Hepatocyte (in vitro differentiated cells): ENCODE results near the gene FOXO3. TPM values are rescaled to one million over a fixed set of nuclear protein-coding genes. Genes with fewer than 3 reads are reported as not detected.

Experiments used
- DNase-seq: peaks from one replicate; pipeline ENCODE4 v3.0.0-alpha.2; 2016; ENCODE audit warnings: low spot score
- H2AFZ ChIP-seq: fragments of 200-600 bp; sonication (generic); 2 replicates; pipeline ENCODE4 v1.6.0; 2016; ENCODE audit warnings: antibody characterized with exemption, mild to moderate bottlenecking
- H3K27ac ChIP-seq: fragments of 200-600 bp; sonication (generic); 2 replicates; pipeline ENCODE4 v1.5.1; 2016; ENCODE audit warnings: mild to moderate bottlenecking
- H3K27me3 ChIP-seq: fragments of 200-600 bp; sonication (generic); 2 replicates; pipeline ENCODE4 v1.6.1; 2016
- H3K36me3 ChIP-seq: fragments of 200-600 bp; sonication (generic); replicated peaks from 2 replicates; pipeline ENCODE4 v1.5.1; 2016; ENCODE audit warnings: low read depth; ENCODE audit not compliant: insufficient read depth
- H3K4me1 ChIP-seq: fragments of 200-600 bp; sonication (generic); 2 replicates; pipeline ENCODE4 v1.5.1; 2016; ENCODE audit warnings: mild to moderate bottlenecking, moderate library complexity; ENCODE audit not compliant: insufficient read depth
- H3K4me2 ChIP-seq: fragments of 200-600 bp; sonication (generic); 2 replicates; pipeline ENCODE4 v1.6.0; 2016
- H3K4me3 ChIP-seq: fragments of 200-600 bp; sonication (generic); 2 replicates; pipeline ENCODE4 v1.5.1; 2016; ENCODE audit warnings: mild to moderate bottlenecking
- H3K79me2 ChIP-seq: fragments of 200-600 bp; sonication (generic); 2 replicates; pipeline ENCODE4 v1.6.0; 2017; ENCODE audit warnings: mild to moderate bottlenecking
- H3K9me2 ChIP-seq: fragments of 200-600 bp; sonication (generic); replicated peaks from 2 replicates; pipeline ENCODE4 v1.6.0; 2017; ENCODE audit warnings: mild to moderate bottlenecking; ENCODE audit not compliant: insufficient read depth
- H3K9me3 ChIP-seq: fragments of 200-600 bp; sonication (generic); 2 replicates; pipeline ENCODE4 v1.5.1; 2016; ENCODE audit warnings: low read depth, mild to moderate bottlenecking
- H4K20me1 ChIP-seq: fragments of 200-600 bp; sonication (generic); 2 replicates; pipeline ENCODE4 v1.6.0; 2016; ENCODE audit warnings: mild to moderate bottlenecking; ENCODE audit not compliant: insufficient read depth, poor library complexity, severe bottlenecking
- EZH2 ChIP-seq: fragments of 200-600 bp; sonication (generic); IDR thresholded peaks from 2 replicates; pipeline ENCODE4 v1.6.1; 2016; ENCODE audit warnings: antibody characterized with exemption, mild to moderate bottlenecking, borderline replicate concordance
- EZH2phosphoT487 ChIP-seq: fragments of 200-600 bp; sonication (generic); IDR thresholded peaks from one replicate; pipeline ENCODE4 v1.6.1; 2018; ENCODE audit warnings: antibody characterized with exemption, mild to moderate bottlenecking, low read depth, moderate library complexity; ENCODE audit not compliant: unreplicated experiment, severe bottlenecking
- WGBS: methylation state at CpG from one replicate; pipeline ENCODE4 v1.1.6; 2016; ENCODE audit warnings: low lambda C conversion rate; ENCODE audit errors: missing lambda C conversion rate; 5-methylcytosine and 5-hydroxymethylcytosine counted together
- polyA plus RNA-seq: library from polyadenylated mRNA; unstranded; fragments of >200 nt; fragmentation: Nextera tagmentation; extraction: Ambion mirVana; gene quantifications from 2 replicates; pipeline ENCODE4 v1.2.1, GENCODE V29; 2016
- total RNA-seq: library from RNA; depleted of rRNA; stranded (reverse); fragments of >200 nt; gene quantifications from 2 replicates; pipeline ENCODE4 v1.2.3, GENCODE V29; 2014
- TF ChIP-seq, protein P1 (sequence below): fragments of 200-600 bp; sonication (generic); IDR thresholded peaks from 2 replicates; pipeline ENCODE4 v1.5.1; 2016; ENCODE audit warnings: antibody characterized with exemption, mild to moderate bottlenecking; ENCODE audit not compliant: poor library complexity

The FOXO3 gene
- total and polyA plus RNA-seq, 2 experiments from 2014 or later, result 44.6 to 54.9 TPM

DNA sequence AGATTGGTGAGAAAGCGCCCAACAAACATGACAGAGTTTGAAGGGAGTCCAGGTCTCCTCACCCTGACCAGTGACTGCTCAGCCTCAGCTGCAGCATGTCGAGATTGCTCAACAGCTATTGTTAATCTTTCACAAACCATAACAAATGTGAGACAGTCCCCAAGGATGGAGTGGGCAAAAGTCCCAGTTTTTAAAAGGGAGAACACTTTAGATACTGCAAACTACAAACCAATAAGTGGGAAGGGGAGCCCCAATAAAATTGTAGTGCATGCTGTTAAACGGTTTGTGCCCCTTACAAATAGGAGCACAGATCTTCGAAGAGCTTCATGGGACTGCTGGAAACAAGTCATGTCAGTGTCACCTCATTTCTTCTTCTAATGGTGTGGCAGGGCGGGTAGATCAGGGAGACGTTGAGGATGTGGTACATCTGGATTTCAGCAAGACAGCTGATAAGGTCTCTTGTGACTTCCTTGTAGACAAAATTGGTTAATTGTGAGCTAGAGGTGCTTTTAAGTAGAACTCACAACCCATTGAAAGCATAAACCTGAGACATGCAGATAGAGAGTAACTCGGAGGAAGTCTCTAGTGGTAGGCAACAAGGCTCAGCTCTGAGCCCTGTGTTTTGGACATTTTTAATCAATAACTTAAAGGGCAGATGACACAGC lies 153.5 kb downstream of the FOXO3 start:
- Histone ChIP-seq H3K4me1 (peaks cover 37% of the 10 kb centered on the region), H3K36me3 (no peaks in the 10 kb centered on the region), H3K27me3 (no peaks in the 10 kb centered on the region), H3K79me2 (no peaks in the 10 kb centered on the region), H3K9me2 (no peaks in the 10 kb centered on the region), H2AFZ (no peak overlapping the region), H3K9me3 (no peaks in the 10 kb centered on the region), H3K27ac (peak overlapping the region; percentile 35), H3K4me3 (no peak overlapping the region), H3K4me2 (peak overlapping the region; percentile 19), H4K20me1 (no peaks in the 10 kb centered on the region)
- DNase-seq, result no peak
- WGBS, result 46% methylated on average over 7 of the region's 7 CpGs
- no peak for TF ChIP-seq EZH2
- TF ChIP-seq, protein P1, sequence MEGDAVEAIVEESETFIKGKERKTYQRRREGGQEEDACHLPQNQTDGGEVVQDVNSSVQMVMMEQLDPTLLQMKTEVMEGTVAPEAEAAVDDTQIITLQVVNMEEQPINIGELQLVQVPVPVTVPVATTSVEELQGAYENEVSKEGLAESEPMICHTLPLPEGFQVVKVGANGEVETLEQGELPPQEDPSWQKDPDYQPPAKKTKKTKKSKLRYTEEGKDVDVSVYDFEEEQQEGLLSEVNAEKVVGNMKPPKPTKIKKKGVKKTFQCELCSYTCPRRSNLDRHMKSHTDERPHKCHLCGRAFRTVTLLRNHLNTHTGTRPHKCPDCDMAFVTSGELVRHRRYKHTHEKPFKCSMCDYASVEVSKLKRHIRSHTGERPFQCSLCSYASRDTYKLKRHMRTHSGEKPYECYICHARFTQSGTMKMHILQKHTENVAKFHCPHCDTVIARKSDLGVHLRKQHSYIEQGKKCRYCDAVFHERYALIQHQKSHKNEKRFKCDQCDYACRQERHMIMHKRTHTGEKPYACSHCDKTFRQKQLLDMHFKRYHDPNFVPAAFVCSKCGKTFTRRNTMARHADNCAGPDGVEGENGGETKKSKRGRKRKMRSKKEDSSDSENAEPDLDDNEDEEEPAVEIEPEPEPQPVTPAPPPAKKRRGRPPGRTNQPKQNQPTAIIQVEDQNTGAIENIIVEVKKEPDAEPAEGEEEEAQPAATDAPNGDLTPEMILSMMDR, result no peak
- no peak for TF ChIP-seq EZH2phosphoT487

DNA sequence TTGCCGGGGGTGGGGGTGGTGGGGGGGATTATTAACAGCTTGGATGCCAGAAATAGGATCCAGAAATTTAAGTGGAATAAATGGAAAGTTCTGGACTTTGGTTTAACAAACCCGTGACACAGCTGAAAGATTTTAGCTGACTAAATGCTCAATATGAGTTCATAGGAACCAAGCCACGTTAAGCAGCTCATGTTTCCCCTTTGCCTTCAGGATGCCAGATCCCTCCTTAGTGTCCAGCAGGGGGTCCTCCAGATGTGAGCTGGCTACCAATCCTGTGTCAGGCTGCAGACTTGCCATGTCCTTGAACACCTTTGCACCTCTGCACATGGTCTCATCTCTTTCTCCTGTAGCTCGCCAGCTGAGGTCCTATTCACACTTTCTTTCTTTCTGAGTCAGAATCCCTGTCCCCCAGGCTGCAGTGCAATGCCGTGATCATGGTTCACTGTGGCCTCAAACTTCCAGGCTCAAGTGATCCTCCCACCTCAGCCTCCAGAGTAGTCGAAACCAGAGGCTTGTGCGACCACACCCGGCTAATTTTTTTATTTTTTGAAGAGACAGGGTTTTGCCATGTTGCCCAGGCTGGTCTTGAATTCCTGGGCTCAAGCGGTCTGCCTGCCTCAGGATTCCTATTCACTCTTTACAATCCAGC lies 154.2 kb downstream of the FOXO3 start:
- no peak overlapping the region for H3K4me3 ChIP-seq
- WGBS, result 79% methylated on average over 9 of the region's 9 CpGs
- no peaks in the 10 kb centered on the region for H3K79me2 ChIP-seq
- H3K27ac ChIP-seq, result no peak overlapping the region
- no peaks in the 10 kb centered on the region for H3K9me2 ChIP-seq
- no peaks in the 10 kb centered on the region for H3K36me3 ChIP-seq
- H3K27me3 ChIP-seq, result no peaks in the 10 kb centered on the region
- TF ChIP-seq, protein P1, result no peak
- TF ChIP-seq EZH2phosphoT487 (no peak), EZH2 (no peak)
- peak overlapping the region; percentile 19 for H3K4me2 ChIP-seq
- no peaks in the 10 kb centered on the region for H4K20me1 ChIP-seq
- H3K4me1 ChIP-seq, result peaks cover 37% of the 10 kb centered on the region
- no peaks in the 10 kb centered on the region for H3K9me3 ChIP-seq
- DNase-seq, result no peak
- no peak overlapping the region for H2AFZ ChIP-seq

DNA sequence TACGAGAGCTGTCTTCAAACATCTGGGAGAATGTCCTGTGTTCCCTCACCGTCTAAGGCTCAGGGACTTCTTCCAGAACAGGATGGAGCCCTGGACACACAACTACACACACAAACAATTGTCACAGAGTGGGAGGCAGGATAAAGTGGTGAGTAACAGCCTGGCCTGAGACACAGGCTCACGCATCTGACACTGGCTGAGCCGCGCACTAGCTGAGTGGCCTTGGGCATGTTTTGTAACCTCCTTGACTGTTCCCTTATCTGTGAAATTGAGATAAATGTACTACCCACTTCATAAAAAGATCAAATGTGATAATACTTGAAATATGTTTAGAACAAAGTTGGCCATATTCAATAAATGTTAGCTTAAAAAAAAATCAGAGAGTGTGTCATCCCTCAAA lies 155.1 kb downstream of the FOXO3 start:
- DNase-seq, result no peak
- TF ChIP-seq EZH2phosphoT487 (no peak), EZH2 (no peak)
- TF ChIP-seq, protein P1, result no peak
- Histone ChIP-seq H3K27ac (no peak overlapping the region), H3K4me1 (peaks cover 28% of the 10 kb centered on the region), H3K9me2 (no peaks in the 10 kb centered on the region), H3K36me3 (no peaks in the 10 kb centered on the region), H4K20me1 (no peaks in the 10 kb centered on the region), H3K9me3 (no peaks in the 10 kb centered on the region), H3K27me3 (no peaks in the 10 kb centered on the region), H2AFZ (no peak overlapping the region), H3K4me3 (no peak overlapping the region), H3K79me2 (no peaks in the 10 kb centered on the region), H3K4me2 (no peak overlapping the region)
- 64% methylated on average over 5 of the region's 5 CpGs for WGBS
